Natural killer cell (primary cell): ENCODE results near the gene NDUFAF3. TPM values are rescaled to one million over a fixed set of nuclear protein-coding genes. Genes with fewer than 3 reads are reported as not detected.
A peak's percentile ranks its signal among the peaks of the same experiment; 100 is the strongest.

ENCODE experiments used
- ATAC-seq, 3 donors: fragments of 150-1000 bp in 2 of 3; fragments of 200-7000 bp in 1 of 3; cut with Tn5 transposase; 1 replicate in 1 of 3; 2 replicates in 2 of 3; pipeline ENCODE4 v1.10.0; 2021; ENCODE audit warnings: mild to moderate bottlenecking in 2 of 3, moderate library complexity in 2 of 3
- DNase-seq, 2 donors: peaks; one replicate each; pipeline versions ENCODE4 v3.0.0 to v3.0.0-alpha.2; 2013 to 2021; ENCODE audit warnings: mixed read lengths in 1 of 2
- H3K27ac ChIP-seq: one replicate; pipeline ENCODE4 v1.5.1; 2013; ENCODE audit warnings: mild to moderate bottlenecking, low read length
- H3K27me3 ChIP-seq: one replicate; pipeline ENCODE4 v1.6.1; 2013; ENCODE audit warnings: low read length; ENCODE audit not compliant: control insufficient read depth, insufficient read depth
- H3K36me3 ChIP-seq: one replicate; pipeline ENCODE4 v1.6.1; 2013; ENCODE audit warnings: low read length; ENCODE audit not compliant: control insufficient read depth, insufficient read depth
- H3K4me1 ChIP-seq: one replicate; pipeline ENCODE4 v1.6.1; 2013; ENCODE audit warnings: low read length; ENCODE audit not compliant: control insufficient read depth, insufficient read depth
- H3K4me3 ChIP-seq: one replicate; pipeline ENCODE4 v1.5.1; 2013; ENCODE audit warnings: low read length
- H3K9me3 ChIP-seq: one replicate; pipeline ENCODE4 v1.6.1; 2013; ENCODE audit warnings: low read length; ENCODE audit not compliant: control insufficient read depth, insufficient read depth
- H3K27ac Mint-ChIP-seq, 2 donors: one replicate each; pipeline ENCODE4 v1.8.0; 2022; ENCODE audit warnings: mild to moderate bottlenecking in 2 of 2, mixed read lengths in 2 of 2, moderate library complexity in 1 of 2
- H3K27me3 Mint-ChIP-seq, 2 donors: one replicate each; pipeline ENCODE4 v1.8.0; 2022; ENCODE audit warnings: low read depth in 2 of 2, mixed read lengths in 2 of 2
- H3K36me3 Mint-ChIP-seq: one replicate; pipeline ENCODE4 v1.8.0; 2022; ENCODE audit warnings: mixed read lengths
- H3K4me1 Mint-ChIP-seq, 2 donors: one replicate each; pipeline ENCODE4 v1.8.0; 2022; ENCODE audit warnings: mixed read lengths in 2 of 2
- H3K4me3 Mint-ChIP-seq: one replicate; pipeline ENCODE4 v1.8.0; 2022; ENCODE audit warnings: mild to moderate bottlenecking, moderate library complexity, mixed read lengths
- H3K9me3 Mint-ChIP-seq, 2 donors: one replicate each; pipeline ENCODE4 v1.8.0; 2022; ENCODE audit warnings: mixed read lengths in 2 of 2
- CTCF ChIP-seq: fragments of 200-600 bp; IDR thresholded peaks from one replicate; pipeline ENCODE4 v1.8.0; 2022; ENCODE audit warnings: antibody characterized with exemption
- WGBS: methylation state at CpG from one replicate; pipeline ENCODE4 v1.1.7; 2013; ENCODE audit warnings: missing lambda C conversion rate; ENCODE audit not compliant: insufficient coverage; 5-methylcytosine and 5-hydroxymethylcytosine counted together
- intact Hi-C: fragments of 100-400 bp; cut with micrococcal nuclease; formaldehyde crosslinking; loops from one replicate; pipeline ENCODE4 v1.14.2; 2022
- total RNA-seq, 4 donors: library from RNA; stranded (reverse); fragments of 120-200 nt in 1 of 4; gene quantifications; one replicate each; pipeline versions ENCODE4 v1.2.3 to v1.2.4, GENCODE V29; 2013 to 2022

Gene NDUFAF3
- total RNA-seq, 3 donors from 2014 or later (not counting 1 experiment from before 2014, with no cell fraction given), result 51.0 to 72.9 (median 66.1) TPM

- peak overlapping the region; percentile 82 for H3K4me3 ChIP-seq
Measured at GRCh38 chr3:49021213-49021812, 608 bp upstream of the NDUFAF3 start.

GRCh38 chr3:49022688-49023171, 809 bp downstream of the NDUFAF3 start:
- H3K27me3 Mint-ChIP-seq, result no peaks in the 10 kb centered on the region
- Histone ChIP-seq H3K4me1 (peaks cover 37% of the 10 kb centered on the region), H3K9me3 (no peaks in the 10 kb centered on the region), H3K36me3 (peaks cover 26% of the 10 kb centered on the region), H3K27ac (peak overlapping the region; percentile 94), H3K4me3 (peak overlapping the region; percentile 82), H3K27me3 (no peaks in the 10 kb centered on the region)
- H3K9me3 Mint-ChIP-seq, result no peaks in the 10 kb centered on the region
- H3K36me3 Mint-ChIP-seq, result no peaks in the 10 kb centered on the region
- peak overlapping the region; percentile 98 for H3K4me3 Mint-ChIP-seq
- H3K4me1 Mint-ChIP-seq, result peaks cover 17 to 38% of the 10 kb centered on the region in 2 donors
- DNase-seq (no peak), ATAC-seq (no peak)
- intact Hi-C loops, result loop anchor here (1.0 to 5.0 kb wide), 2 partner anchors 35 to 72 kb away; partner anchors contain the start of gene QRICH1
- TF ChIP-seq CTCF, result no peak
- H3K27ac Mint-ChIP-seq, result peak overlapping the region; percentile 95 to 99
- WGBS, result 35% methylated on average over 10 of the region's 12 CpGs

More at GRCh38 chr3:49021213-49021812, 608 bp upstream of the NDUFAF3 start:
- Histone ChIP-seq H3K27ac (peak overlapping the region; percentile 94), H3K4me1 (peaks cover 48% of the 10 kb centered on the region), H3K27me3 (no peaks in the 10 kb centered on the region), H3K36me3 (peaks cover 23% of the 10 kb centered on the region), H3K9me3 (no peaks in the 10 kb centered on the region)
- Mint-ChIP-seq H3K4me3 (peak overlapping the region; percentile 98), H3K27ac (peak overlapping the region; percentile 95 to 99), H3K4me1 (peaks cover 16 to 31% of the 10 kb centered on the region in 2 donors), H3K27me3 (no peaks in the 10 kb centered on the region), H3K9me3 (no peaks in the 10 kb centered on the region), H3K36me3 (no peaks in the 10 kb centered on the region)
- intact Hi-C loops, result loop anchor here (1.0 to 5.0 kb wide), 3 partner anchors 8 to 34 kb away; partner anchors contain the start of genes IMPDH2 and WDR6
- ATAC-seq (peak; percentile 80 to 94 (median 83)), DNase-seq (peak; percentile 99)
- TF ChIP-seq CTCF, result no peak
- under 1% methylated on average over 60 of the region's 60 CpGs for WGBS

GRCh38 chr3:49023775-49024174, 1.9 kb downstream of the NDUFAF3 start:
- peaks cover 40% of the 10 kb centered on the region for H3K4me1 ChIP-seq
- H3K27ac Mint-ChIP-seq, result peak overlapping the region in 1 of 2 donors; percentile 95
- H3K27me3 Mint-ChIP-seq, result no peaks in the 10 kb centered on the region
- H3K27ac ChIP-seq, result no peak overlapping the region
- peaks cover 26% of the 10 kb centered on the region for H3K36me3 ChIP-seq
- intact Hi-C loops, result loop anchor here (5.0 kb wide), 1 partner anchor 36 kb away; no protein-coding TSS in a partner anchor
- H3K4me1 Mint-ChIP-seq, result peaks cover 27 to 48% of the 10 kb centered on the region in 2 donors
- no peaks in the 10 kb centered on the region for H3K9me3 Mint-ChIP-seq
- no peak overlapping the region for H3K4me3 ChIP-seq
- no peaks in the 10 kb centered on the region for H3K9me3 ChIP-seq
- H3K4me3 Mint-ChIP-seq, result peak overlapping the region; percentile 84
- H3K27me3 ChIP-seq, result no peaks in the 10 kb centered on the region
- no peaks in the 10 kb centered on the region for H3K36me3 Mint-ChIP-seq
- no peak for TF ChIP-seq CTCF
- 91% methylated on average over 4 of the region's 4 CpGs for WGBS
- ATAC-seq, result no peak
- no peak for DNase-seq
